ENCODE results near the gene PAMR1.

- TF ChIP-seq POLR2A (IDR thresholded peaks at IDR 0.05) (no peak), POLR2AphosphoS5 (IDR thresholded peaks at IDR 0.05) (no peak), EP300 (IDR thresholded peaks at IDR 0.05) (no peak)
- TF ChIP-seq, protein P1, sequence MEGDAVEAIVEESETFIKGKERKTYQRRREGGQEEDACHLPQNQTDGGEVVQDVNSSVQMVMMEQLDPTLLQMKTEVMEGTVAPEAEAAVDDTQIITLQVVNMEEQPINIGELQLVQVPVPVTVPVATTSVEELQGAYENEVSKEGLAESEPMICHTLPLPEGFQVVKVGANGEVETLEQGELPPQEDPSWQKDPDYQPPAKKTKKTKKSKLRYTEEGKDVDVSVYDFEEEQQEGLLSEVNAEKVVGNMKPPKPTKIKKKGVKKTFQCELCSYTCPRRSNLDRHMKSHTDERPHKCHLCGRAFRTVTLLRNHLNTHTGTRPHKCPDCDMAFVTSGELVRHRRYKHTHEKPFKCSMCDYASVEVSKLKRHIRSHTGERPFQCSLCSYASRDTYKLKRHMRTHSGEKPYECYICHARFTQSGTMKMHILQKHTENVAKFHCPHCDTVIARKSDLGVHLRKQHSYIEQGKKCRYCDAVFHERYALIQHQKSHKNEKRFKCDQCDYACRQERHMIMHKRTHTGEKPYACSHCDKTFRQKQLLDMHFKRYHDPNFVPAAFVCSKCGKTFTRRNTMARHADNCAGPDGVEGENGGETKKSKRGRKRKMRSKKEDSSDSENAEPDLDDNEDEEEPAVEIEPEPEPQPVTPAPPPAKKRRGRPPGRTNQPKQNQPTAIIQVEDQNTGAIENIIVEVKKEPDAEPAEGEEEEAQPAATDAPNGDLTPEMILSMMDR (IDR thresholded peaks at IDR 0.05) = no peak
These were observed 10.9 kb downstream of the PAMR1 start for GRCh38 chr11:35514481-35514880.
